Erythroblast (primary cell): Measurements from ENCODE around the gene SRSF10.

Experiments used
- GATA1 ChIP-seq: IDR thresholded peaks from 2 replicates; pipeline ENCODE4 v1.6.1; 2011; ENCODE audit warnings: low read depth, mild to moderate bottlenecking, control low read depth, low read length, moderate library complexity
- POLR2A ChIP-seq: IDR thresholded peaks from 2 replicates; pipeline ENCODE4 v1.6.1; 2011; ENCODE audit warnings: mild to moderate bottlenecking, low read length

GRCh38 chr1:24003331-24003972 lies 23.3 kb upstream of the SRSF10 start:
- no peak for TF ChIP-seq POLR2A
- no peak for TF ChIP-seq GATA1
